ENCODE results near the gene GRM5. TPM values are rescaled to one million over a fixed set of nuclear protein-coding genes. Genes with fewer than 3 reads are reported as not detected.

GRM5 gene
- total RNA-seq, 1 donor from 2014 or later, result 0.15 TPM

DNA sequence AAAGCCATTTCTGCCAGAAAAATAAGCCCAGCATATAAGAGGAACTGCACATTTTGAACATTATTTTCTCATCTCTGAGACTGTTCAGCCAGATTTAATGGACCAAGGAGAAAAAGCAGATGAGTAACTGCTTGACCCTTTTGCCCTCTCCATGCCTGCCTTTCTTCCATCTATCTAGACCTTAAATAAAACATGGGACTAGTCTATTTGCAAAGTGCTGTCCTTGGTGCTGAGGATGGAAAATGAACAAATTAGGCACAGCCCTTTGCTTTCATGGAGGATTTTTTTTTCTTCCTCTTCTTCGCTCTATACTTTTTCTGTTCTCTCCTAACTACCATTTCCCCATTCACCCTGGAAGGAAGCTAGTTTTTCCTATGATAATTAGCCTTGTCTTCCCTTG lies 361.3 kb downstream of the GRM5 start:
- peak; percentile 22 for DNase-seq (ENCODE audit: low read depth)

DNA sequence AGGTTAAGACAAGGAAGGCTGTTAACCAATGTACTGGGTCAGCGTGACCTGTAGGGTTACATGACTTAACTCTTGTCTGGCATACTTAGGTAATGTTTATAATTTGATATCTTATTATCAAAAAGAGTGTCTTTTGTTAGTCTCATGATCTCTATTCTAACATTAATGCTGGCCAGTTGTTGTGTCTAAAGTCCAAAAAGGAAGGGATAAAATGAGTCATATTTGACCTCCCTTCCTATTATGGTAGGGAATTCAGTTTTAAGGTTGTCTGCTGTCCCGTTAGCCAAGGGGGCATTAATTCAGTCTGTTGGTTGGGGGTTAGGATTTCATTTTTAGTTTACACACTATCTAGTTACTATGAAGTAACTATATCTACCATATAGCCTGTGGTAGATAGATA lies 364.0 kb downstream of the GRM5 start:
- no peak for DNase-seq (ENCODE audit: low read depth)

DNA sequence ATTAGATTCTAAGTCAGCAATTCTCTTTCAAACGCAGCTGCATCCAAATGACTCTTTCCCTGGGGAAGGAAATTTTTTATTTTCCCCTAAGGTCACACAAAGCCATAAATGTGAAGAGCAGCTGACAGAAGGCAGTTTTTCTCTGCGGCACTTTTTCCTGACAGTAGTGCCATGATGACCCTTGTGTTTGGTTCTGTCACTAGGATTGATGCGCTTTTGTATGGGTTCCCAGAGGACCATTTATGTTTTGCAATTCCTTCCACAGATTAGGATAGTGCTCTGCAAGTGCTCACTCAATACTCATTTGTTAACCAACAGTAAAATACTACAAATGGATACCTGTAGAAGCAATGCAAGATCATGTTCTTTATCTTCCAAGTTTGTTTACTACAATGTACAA lies 368.6 kb downstream of the GRM5 start:
- DNase-seq (ENCODE audit: low read depth), result no peak

- no peak for DNase-seq (ENCODE audit: low read depth)
Observed at GRCh38 chr11:88695689-88696414, 369.9 kb downstream of the GRM5 start.

GRCh38 chr11:88692306-88693086 lies 373.3 kb downstream of the GRM5 start:
- no peak for DNase-seq (ENCODE audit: low read depth)

GRCh38 chr11:88689548-88690240 lies 376.1 kb downstream of the GRM5 start:
- no peak for DNase-seq (ENCODE audit: low read depth)

GRCh38 chr11:88683024-88683423 lies 382.8 kb downstream of the GRM5 start:
- no peak for DNase-seq (ENCODE audit: low read depth)

DNA sequence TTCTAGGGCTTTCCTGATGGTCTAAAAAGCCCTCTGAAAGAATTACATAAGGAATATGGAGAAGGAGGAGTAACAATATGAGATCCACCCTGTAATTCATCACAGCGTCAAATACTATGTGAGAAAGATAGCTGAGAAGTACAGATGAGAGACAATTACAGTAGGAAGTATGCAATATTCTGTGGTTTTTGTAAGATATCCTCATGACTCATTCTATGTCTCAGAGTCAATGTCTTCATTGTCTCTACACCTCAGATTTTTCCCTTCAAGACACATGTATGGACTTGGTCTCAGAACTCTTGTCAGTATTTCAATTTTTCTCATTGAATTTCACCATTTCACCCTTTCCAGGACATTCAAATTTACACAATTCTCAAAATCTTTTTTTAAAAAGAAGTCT lies 385.0 kb downstream of the GRM5 start:
- DNase-seq (ENCODE audit: low read depth), result no peak

GRCh38 chr11:88666364-88666763 lies 399.4 kb downstream of the GRM5 start:
- DNase-seq (ENCODE audit: low read depth), result no peak

DNA sequence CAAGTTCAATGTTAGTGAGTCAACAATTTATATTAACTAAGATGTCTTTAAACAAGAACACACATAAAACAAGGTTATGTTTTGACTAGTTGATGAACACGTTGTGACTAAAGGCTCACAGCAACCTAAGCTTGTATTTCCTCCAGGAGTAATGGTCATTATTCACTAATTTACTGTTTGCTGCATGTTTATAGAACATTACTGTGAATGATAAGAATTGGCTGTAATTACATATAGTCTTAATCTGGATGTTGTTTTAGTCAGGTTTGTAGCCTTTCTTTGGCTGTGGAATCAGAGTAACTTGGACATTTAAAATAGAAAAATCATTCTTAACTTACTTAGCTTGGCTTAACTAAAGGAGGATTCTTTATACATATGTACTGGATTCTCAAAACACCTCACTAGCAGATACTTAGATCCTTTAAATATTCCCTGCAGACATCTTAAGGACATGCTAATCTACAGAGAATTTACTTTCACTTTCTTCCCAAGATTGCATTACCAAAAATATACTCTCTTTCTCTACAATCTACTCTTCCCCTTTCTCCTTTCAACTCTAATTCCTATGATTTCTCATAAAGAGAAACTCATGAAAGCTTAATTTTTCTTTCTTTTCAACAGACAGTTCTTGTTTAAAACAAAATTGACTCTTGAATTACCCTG lies 408.6 kb downstream of the GRM5 start:
- DNase-seq (ENCODE audit: low read depth), result peak; percentile 24

DNA sequence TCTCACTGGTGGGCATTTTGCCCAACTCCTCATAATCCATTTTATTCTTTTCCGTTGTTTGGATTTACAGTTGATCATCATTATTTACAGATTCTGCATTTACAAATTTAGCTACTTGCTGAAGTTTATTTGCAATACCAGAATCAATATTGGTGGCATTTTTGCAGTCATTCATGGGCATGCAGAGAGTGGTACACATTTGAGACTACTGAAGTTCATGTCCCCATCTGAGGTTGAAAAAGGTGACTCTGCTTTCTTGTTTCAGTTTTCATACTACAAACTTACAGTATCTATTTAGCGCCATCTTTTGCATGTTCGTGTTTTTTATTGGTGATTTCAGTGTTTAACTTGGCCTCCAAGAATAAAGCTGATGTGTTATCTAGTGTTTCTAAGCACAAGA lies 409.5 kb downstream of the GRM5 start:
- DNase-seq (ENCODE audit: low read depth), result no peak

DNA sequence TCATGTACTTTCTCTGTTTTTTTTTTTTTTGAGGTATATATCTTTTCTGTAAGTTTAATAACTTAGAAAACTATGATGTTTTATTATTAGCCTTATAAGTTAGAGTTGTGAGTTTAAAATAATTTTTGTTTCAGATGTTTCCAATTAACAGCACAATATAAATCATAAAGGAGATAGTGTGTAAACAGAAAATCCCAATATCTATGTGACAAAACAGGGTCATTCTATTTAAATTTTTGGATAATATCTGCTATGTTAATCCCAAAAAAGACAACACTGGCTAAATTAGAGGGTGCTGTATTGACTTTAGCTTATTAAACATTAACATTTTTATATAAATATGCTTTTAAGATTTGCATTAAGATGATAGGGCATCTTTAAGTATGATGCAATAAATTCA lies 410.1 kb downstream of the GRM5 start:
- no peak for DNase-seq (ENCODE audit: low read depth)

GRCh38 chr11:88655196-88655595 lies 410.6 kb downstream of the GRM5 start:
- no peak for DNase-seq (ENCODE audit: low read depth)

- no peak for DNase-seq (ENCODE audit: low read depth)
Observed at GRCh38 chr11:88651556-88651955, 414.2 kb downstream of the GRM5 start.

- no peak for DNase-seq (ENCODE audit: low read depth)
Observed at GRCh38 chr11:88644724-88645123, 421.1 kb downstream of the GRM5 start.

GRCh38 chr11:88632163-88632562 lies 433.6 kb downstream of the GRM5 start:
- no peak for DNase-seq (ENCODE audit: low read depth)

DNA sequence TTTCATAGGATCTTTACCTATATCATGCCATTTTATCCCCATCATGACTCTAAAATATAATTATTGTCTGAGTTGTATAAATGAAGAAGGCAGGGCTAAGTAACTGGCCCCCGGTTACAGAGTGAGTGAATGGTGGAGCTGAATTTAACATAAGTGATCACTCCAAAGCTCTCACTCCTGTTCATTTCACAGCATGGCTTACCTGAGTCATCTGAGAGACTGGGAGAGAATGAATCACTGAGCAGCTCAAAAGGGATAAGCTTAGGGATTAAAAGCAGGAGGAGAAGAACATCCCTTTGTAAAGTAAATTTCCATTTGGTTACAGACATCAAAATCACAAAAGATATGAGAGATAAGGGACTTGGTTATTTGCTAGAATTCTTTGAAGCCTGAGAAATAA lies 434.3 kb downstream of the GRM5 start:
- DNase-seq (ENCODE audit: low read depth), result peak; percentile 31

DNA sequence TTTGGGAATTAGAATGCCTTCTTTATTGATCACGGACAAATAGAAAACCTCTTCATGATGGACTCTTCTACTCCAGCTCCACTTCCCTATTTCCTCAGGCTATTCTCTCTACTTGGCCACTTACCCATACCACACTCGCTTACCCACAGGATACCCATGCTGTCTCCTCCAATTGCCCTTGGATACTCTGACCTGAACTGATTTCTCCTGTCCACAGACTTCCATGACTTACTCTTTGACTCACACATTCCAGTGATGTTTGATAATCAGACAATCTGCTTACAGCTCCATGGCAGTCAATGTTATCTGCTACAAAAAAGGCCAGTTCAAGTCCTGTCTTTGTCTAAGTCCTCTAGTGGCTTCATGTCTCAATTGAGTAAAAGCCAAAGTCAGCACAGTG lies 436.3 kb downstream of the GRM5 start:
- peak; percentile 6 for DNase-seq (ENCODE audit: low read depth)

DNA sequence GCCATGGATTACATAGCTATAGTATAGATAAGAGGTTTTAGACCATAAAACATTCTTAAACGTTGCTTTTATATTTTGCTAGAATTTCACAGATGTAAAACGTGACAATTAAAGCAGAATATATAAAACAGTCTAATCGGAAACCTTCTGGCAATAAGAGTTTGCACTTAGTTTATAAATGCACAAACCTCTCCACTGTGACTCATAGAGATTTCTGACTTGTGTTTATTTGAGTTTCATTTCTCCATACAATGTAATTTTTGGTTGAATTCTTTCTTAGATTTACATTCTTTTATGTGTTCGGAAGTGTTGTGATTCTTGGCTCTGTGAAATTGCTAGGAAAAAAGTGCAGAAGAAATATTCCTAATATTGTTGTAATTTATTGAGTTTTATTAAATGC lies 439.6 kb downstream of the GRM5 start:
- no peak for DNase-seq (ENCODE audit: low read depth)

GRCh38 chr11:88623531-88623930 lies 442.3 kb downstream of the GRM5 start:
- no peak for DNase-seq (ENCODE audit: low read depth)

GRCh38 chr11:88620568-88621130 lies 445.1 kb downstream of the GRM5 start:
- DNase-seq (ENCODE audit: low read depth), result no peak
